NCI-H187 (cell line): ENCODE data around the gene FLRT1.
A peak's percentile ranks its signal among the peaks of the same experiment; 100 is the strongest.

Experiments used
- DNase-seq, 2 experiments: peaks; one replicate each; lab custom pipeline; 2025; lab: John Stamatoyannopoulos, UW

The FLRT1 gene

GRCh38 chr11:64023712-64024710 is 11.7 kb upstream of the FLRT1 start:
- DNase-seq: no peak

GRCh38 chr11:64025205-64025604 is 10.5 kb upstream of the FLRT1 start:
- DNase-seq: no peak

GRCh38 chr11:64026575-64027205 is 9.0 kb upstream of the FLRT1 start:
- no peak for DNase-seq

DNA sequence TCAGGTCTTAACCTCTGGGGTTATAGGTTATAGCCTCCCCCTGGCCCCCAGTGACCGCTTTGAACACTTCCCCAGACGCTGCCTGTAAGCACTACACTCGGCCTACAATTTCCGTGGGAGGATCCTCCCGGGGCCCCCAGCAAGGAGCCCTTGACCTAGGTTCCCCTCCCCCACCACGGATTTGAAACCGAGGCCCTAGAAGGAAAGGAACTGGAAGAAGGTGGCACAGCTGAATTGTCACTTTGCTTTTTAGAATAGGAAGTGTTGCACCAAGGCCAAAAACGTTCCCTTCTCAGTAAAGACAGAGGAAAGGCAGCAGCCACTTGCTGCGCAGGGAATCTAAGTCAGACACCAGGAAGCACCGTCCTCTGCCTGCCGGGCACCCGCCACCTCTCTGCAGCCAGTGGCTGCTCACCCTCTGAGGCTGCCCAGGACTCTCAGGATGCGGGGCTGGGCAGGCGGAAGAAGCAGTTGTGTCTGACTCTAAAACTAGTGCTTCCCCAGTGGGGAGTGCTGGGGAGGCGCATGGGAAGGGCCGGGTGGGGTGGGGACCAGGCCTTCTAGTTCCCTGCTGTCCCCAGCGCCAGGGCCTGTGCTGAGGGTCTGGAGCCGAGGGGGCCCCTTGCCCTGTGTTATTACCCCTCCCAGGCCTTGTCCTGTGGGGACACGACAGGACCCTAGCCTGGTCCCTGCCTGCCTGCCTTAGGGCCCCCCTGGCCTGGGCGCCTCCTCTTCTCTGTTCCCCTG is 7.9 kb upstream of the FLRT1 start:
- DNase-seq: no peak

DNA sequence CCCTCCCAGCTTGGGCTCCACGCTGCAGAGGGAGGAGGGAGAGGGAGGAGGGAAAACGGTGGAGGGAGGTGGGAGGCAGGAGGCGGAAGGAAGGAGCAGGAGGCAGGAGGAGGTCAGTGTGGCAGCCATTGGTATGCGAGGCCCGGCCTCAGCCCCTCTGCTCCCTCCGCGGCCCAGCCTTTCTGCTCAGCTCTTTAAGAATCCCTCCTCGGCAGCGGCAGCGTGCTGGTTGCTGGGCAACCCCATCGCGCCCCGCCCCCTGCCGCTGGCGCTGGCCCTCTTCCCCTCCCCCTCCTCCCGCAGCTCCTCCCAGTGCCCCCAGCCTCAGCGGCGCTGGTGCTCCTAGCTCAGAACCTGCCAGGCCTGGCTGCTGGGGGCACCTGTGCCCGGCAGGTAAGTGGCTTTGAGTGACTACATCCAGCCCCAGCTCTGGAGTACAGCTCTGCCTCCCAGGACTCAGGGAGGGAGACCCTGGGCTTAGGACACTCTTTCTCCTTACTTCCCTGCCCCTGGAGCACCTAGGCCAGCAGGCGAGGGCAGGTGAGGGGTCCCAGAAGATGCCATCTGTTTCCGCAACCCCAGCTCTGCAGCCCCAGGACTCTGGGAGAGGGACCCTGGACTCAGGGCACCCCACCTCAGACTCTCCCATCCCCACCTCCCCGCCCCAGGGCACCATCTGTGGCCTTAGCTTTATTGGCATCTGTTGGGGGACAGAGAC is 7.2 kb upstream of the FLRT1 start:
- DNase-seq: peak; percentile 9 to 42

DNA sequence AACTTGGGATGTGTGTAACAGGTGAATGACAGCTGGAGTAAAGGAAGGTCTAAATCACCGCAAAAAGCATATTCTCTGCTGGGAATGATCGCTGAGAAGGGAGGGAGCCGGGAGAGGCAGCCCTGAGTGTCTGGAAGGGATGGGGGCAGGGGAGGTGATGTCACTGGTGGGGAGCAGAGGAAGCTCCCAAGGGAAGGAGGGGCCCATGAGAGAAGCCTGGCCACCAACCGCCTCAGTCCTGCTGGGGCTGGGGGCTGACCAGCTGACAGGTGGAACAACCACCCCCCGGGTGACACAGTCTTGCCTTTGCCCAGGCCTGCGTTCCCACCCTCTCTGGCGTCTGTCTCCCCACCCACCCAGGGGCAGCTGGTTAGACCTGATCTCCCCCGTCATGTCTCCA is 6.0 kb upstream of the FLRT1 start:
- no peak for DNase-seq

DNA sequence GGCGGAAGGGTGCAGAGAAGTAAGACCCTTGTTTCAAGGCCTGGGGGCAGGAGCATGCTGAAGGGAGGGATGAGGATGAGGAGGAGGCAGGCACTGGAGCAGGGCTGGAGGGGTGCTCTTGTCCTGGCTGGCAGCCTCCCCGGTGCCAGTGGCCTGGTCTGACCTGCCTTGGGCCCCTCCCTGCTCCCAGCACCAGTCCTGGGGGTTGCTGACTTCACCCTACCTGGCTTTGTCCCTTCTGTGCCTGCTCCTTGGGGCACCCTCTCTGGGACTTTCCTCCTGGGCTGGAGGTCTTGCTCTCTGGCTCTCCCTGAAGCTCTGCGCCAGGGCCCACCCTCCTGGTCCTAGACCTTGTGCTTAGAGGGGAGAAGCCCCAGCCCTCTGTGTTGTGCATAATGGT is 4.7 kb upstream of the FLRT1 start:
- DNase-seq: no peak

DNA sequence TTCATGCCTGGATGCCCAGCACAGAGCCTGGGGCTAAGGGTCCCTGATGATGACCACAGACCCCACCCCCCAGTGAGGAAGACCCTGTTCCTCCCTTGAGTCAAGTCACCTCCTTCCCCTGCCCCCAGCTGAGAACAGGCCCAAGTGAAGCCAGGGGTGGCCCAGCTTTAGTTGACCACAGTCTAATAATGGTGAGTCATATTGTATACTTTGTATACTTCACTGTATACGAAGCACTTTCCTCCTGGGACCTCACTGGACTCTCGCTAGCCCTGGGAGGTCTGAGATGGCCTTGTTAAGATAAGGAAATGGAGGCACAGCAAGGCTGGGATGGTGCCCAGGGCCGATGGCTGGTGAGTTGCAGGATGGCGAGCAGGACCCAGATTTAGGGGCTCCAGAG is 3.7 kb upstream of the FLRT1 start:
- DNase-seq: no peak

- no peak for DNase-seq
Measured at GRCh38 chr11:64034411-64034811, 1.3 kb upstream of the FLRT1 start.

GRCh38 chr11:64035081-64035524 is 628 bp upstream of the FLRT1 start:
- DNase-seq: no peak

- no peak for DNase-seq
Measured at GRCh38 chr11:64036087-64037026, 626 bp downstream of the FLRT1 start.

DNA sequence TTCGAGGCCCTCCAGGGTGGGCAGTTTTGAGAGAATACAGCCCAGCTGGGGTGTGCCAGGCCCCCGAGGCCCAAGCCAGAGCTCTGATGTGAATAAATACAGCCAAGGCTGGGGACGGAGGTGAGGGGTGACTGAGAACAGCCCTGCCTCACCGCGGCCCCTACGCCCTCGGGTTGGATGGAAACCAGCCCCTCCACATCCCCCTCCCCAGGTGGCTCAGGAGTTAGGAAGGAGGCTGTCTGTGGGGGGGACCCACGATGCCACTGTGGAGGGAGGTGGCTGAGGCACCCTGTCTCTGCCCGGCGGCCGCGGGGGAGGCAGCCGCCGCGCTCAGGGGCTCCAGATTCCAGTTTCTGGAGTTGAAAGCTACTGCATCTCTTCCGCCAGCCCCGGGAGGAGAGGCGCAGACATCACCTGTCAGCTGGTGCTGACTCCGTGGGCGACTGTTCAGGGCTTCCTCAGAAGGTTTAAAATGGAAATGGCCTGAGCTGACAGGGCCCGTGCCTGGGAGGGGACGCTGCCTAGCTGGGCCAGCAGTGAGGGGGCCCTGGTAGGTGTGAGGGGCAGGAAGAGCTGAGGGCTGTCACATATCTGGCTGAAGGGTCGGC is 1.4 kb downstream of the FLRT1 start:
- no peak for DNase-seq

GRCh38 chr11:64038500-64038899 is 2.8 kb downstream of the FLRT1 start:
- no peak for DNase-seq

- no peak for DNase-seq
Measured at GRCh38 chr11:64039012-64039665, 3.4 kb downstream of the FLRT1 start.

GRCh38 chr11:64040684-64041322 is 5.1 kb downstream of the FLRT1 start:
- no peak for DNase-seq

GRCh38 chr11:64041846-64042245 is 6.1 kb downstream of the FLRT1 start:
- no peak for DNase-seq

GRCh38 chr11:64042301-64042700 is 6.6 kb downstream of the FLRT1 start:
- DNase-seq: no peak

DNA sequence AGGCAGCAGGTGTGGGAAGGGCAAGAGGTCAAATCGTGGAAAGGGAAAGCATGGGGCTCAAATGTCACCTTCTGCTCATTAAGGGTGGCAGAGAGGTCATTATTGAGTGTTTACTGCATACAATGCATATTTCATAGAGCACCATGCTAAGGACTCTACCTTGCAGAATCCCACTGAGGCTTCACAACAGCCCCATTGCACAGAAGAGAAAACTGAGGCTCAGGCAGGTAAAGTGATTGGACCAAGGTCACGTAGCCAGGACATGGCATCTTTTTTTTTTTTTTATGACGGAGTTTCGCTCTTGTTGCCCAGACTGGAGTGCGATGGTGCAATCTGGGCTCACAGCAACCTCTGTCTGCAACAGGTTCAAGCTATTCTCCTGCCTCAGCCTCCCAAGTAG is 7.8 kb downstream of the FLRT1 start:
- no peak for DNase-seq

- DNase-seq: no peak
Measured at GRCh38 chr11:64044730-64045393, 9.1 kb downstream of the FLRT1 start.
